K562 (cell line): ENCODE results near the gene ALDH5A1. TPM values are rescaled to one million over a fixed set of nuclear protein-coding genes. Genes with fewer than 3 reads are reported as not detected.
A peak's percentile ranks its signal among the peaks of the same experiment; 100 is the strongest.

Experiments used
- ATAC-seq: fragments of 200-7000 bp; cut with Tn5 transposase; 3 replicates; pipeline ENCODE4 v1.9.1; 2020; ENCODE audit warnings: moderate library complexity
- BruUV-seq: library from RNA; stranded (reverse); fragments of 400-500 nt; replicated peaks from 2 replicates; lab custom pipeline; 2021; lab: Mats Ljungman, UMichigan
- CTCF ChIA-PET: fragments of 300-600 bp; formaldehyde crosslinking; extraction: SDS; loops from one replicate; lab custom pipeline; 2021; ENCODE audit warnings: low intra/inter-chr PET ratio; lab: Yijun Ruan, JAX
- POLR2A ChIA-PET: fragments of 300-600, 350-650 bp; sonication (Branson Sonifier 250); formaldehyde crosslinking; extraction: SDS; loops from one replicate; lab custom pipeline; 2021; ENCODE audit warnings: antibody characterized with exemption, inconsistent platforms; lab: Yijun Ruan, JAX
- DNase-seq, 4 experiments: peaks; one replicate each; pipeline versions ENCODE4 v3.0.0 to v3.0.0-alpha.2; 2011 to 2018; ENCODE audit warnings: low spot score in 3 of 4, mixed read lengths in 3 of 4; ENCODE audit errors: extremely low read depth in 1 of 4
- FAIRE-seq: peaks from 2 replicates; lab custom pipeline; 2011; peaks lifted over from hg19 to GRCh38; lab: Jason Lieb, UNC
- H2AFZ ChIP-seq: 2 replicates; pipeline ENCODE4 v1.6.0; 2011; ENCODE audit warnings: low read depth, low read length, control low read depth, inconsistent platforms
- H3K27ac ChIP-seq: fragments of 200-600 bp; 3 replicates; pipeline ENCODE4 v1.8.0; 2011; ENCODE audit warnings: low read depth, mild to moderate bottlenecking, control low read depth, inconsistent platforms, low read length, moderate library complexity, mixed read lengths; ENCODE audit errors: extremely low read depth
- H3K27me3 ChIP-seq, 2 experiments: fragments of 300-600 bp in 1 of 2; 2 replicates in 1 of 2; 3 replicates in 1 of 2; pipeline versions ENCODE4 v1.6.0 to v1.8.0; 2011; ENCODE audit warnings: inconsistent platforms in 2 of 2, low read length in 2 of 2, mild to moderate bottlenecking in 1 of 2, mixed read lengths in 1 of 2, moderate library complexity in 1 of 2; ENCODE audit not compliant: control insufficient read depth in 2 of 2, insufficient read depth in 2 of 2
- H3K36me3 ChIP-seq: fragments of 300-600 bp; 3 replicates; pipeline ENCODE4 v1.8.0; 2011; ENCODE audit warnings: mild to moderate bottlenecking, low read length, inconsistent platforms; ENCODE audit not compliant: control insufficient read depth, insufficient read depth
- H3K4me1 ChIP-seq, 2 experiments: fragments of 200-600 bp in 1 of 2; replicated peaks in 1 of 2; 2 replicates in 1 of 2; 3 replicates in 1 of 2; pipeline versions ENCODE4 v1.5.1 to v1.8.0; 2011; ENCODE audit warnings: inconsistent platforms in 2 of 2, low read length in 2 of 2, mild to moderate bottlenecking in 1 of 2, mixed read lengths in 1 of 2, moderate library complexity in 1 of 2; ENCODE audit not compliant: control insufficient read depth in 2 of 2, insufficient read depth in 2 of 2
- H3K4me2 ChIP-seq: 2 replicates; pipeline ENCODE4 v1.6.1; 2011; ENCODE audit warnings: low read length, control low read depth, inconsistent platforms, mixed read lengths; ENCODE audit not compliant: insufficient read depth
- H3K4me3 ChIP-seq: fragments of 200-600 bp; sonication (generic), shearing (Covaris generic); 2 replicates; pipeline ENCODE4 v1.5.1; 2016; ENCODE audit warnings: control low read depth, inconsistent platforms
- H3K79me2 ChIP-seq: fragments of 200-600 bp; 3 replicates; pipeline ENCODE4 v1.8.0; 2011; ENCODE audit warnings: low read length, inconsistent platforms; ENCODE audit not compliant: control insufficient read depth, insufficient read depth
- H3K9ac ChIP-seq, 2 experiments: 2 replicates each; pipeline versions ENCODE4 v1.6.0 to v1.6.1; 2011; ENCODE audit warnings: low read depth in 2 of 2, low read length in 2 of 2, control low read depth in 1 of 2, inconsistent platforms in 1 of 2, mild to moderate bottlenecking in 1 of 2, mixed read lengths in 1 of 2; ENCODE audit not compliant: insufficient read depth in 1 of 2
- H3K9me1 ChIP-seq: one replicate; pipeline ENCODE4 v1.6.0; 2011; ENCODE audit warnings: inconsistent platforms, mild to moderate bottlenecking, low read length, moderate library complexity; ENCODE audit not compliant: control insufficient read depth, insufficient read depth
- H3K9me3 ChIP-seq: replicated peaks from 2 replicates; pipeline ENCODE4 v1.5.1; 2011; ENCODE audit warnings: low read depth, low read length, inconsistent platforms; ENCODE audit not compliant: control insufficient read depth, insufficient read depth
- H4K20me1 ChIP-seq: replicated peaks from 2 replicates; pipeline ENCODE4 v1.6.1; 2011; ENCODE audit warnings: low read length, inconsistent platforms, mixed read lengths; ENCODE audit not compliant: control insufficient read depth, insufficient read depth
- ATF3 ChIP-seq, 2 experiments: fragments of 450-650 bp in 1 of 2; sonication (generic) in 1 of 2; formaldehyde crosslinking in 1 of 2; IDR thresholded peaks in 1 of 2; conservative IDR thresholded peaks in 1 of 2; 2 replicates each; pipeline versions ENCODE4 v1.6.1 to v1.8.1; 2016 to 2023; ENCODE audit warnings: mild to moderate bottlenecking in 2 of 2, moderate library complexity in 2 of 2, inconsistent platforms in 1 of 2, missing genetic modification reagents in 1 of 2
- IRF2 ChIP-seq: sonication (generic); formaldehyde crosslinking; IDR thresholded peaks from 2 replicates; pipeline ENCODE4 v1.8.1; 2022; ENCODE audit warnings: mild to moderate bottlenecking, missing genetic modification reagents
- USF1 ChIP-seq: sonication (generic); formaldehyde crosslinking; IDR thresholded peaks from 2 replicates; pipeline ENCODE4 v1.9.0; 2022; ENCODE audit warnings: mild to moderate bottlenecking, missing genetic modification reagents
- ZBTB49 ChIP-seq: sonication (generic); formaldehyde crosslinking; IDR thresholded peaks from 2 replicates; pipeline ENCODE4 v1.8.0; 2022; ENCODE audit warnings: missing genetic modification reagents, mild to moderate bottlenecking, borderline replicate concordance
- ZBTB7A ChIP-seq: IDR thresholded peaks from 2 replicates; pipeline ENCODE4 v1.6.1; 2011; ENCODE audit warnings: low read depth, mild to moderate bottlenecking, low read length, moderate library complexity, borderline replicate concordance; ENCODE audit not compliant: control insufficient read depth
- WGBS: fragments of 100-300 bp; shearing (Covaris generic); methylation state at CpG from one replicate; pipeline ENCODE4 v1.1.6; 2016; ENCODE audit warnings: low coverage, mixed read lengths; ENCODE audit not compliant: insufficient coverage; ENCODE audit errors: missing lambda C conversion rate; 5-methylcytosine and 5-hydroxymethylcytosine counted together
- in situ Hi-C: fragments of 300-500 bp; cut with MboI; formaldehyde crosslinking; loops from 4 replicates; pipeline ENCODE4 v1.15.0; 2018; ENCODE audit warnings: inconsistent platforms, mixed read lengths
- intact Hi-C: fragments of 100-400 bp; cut with micrococcal nuclease; formaldehyde crosslinking; loops from 2 replicates; pipeline ENCODE4 v1.14.2; 2022
- polyA plus RNA-seq, 8 experiments: library from polyadenylated mRNA; depleted of rRNA in 4 of 8; stranded (reverse) in 5 of 8; unstranded in 3 of 8; fragments of >200 nt; fragmentation: Nextera tagmentation in 2 of 8; fragmentation: Illumina TruSeq in 1 of 8; extraction: Ambion mirVana in 2 of 8; extraction: Trizol in 1 of 8; gene quantifications; 2 replicates each; pipeline versions ENCODE4 v1.2.1 to v1.2.3, GENCODE V29; 2011 to 2014; ENCODE audit warnings: inconsistent platforms in 1 of 8, missing spikeins in 1 of 8
- total RNA-seq, 7 experiments: library from RNA; depleted of rRNA in 6 of 7; stranded (reverse); fragments of >200 nt in 6 of 7; fragmentation: Illumina TruSeq in 2 of 7; extraction: Trizol in 2 of 7; gene quantifications; 2 replicates each; pipeline versions ENCODE4 v1.2.1 to v1.2.3, GENCODE V29; 2011 to 2021; ENCODE audit warnings: low replicate concordance in 1 of 7
- TF ChIP-seq, protein P1 (sequence below): fragments of 150-350 bp; IDR thresholded peaks from 2 replicates; pipeline ENCODE4 v1.6.1; 2014; ENCODE audit warnings: low read depth, mild to moderate bottlenecking, low read length, borderline replicate concordance
- TF ChIP-seq, protein P2 (sequence below): fragments of 450-650 bp; IDR thresholded peaks from 2 replicates; pipeline ENCODE4 v1.6.1; 2018; ENCODE audit not compliant: partially characterized antibody

ALDH5A1 gene
- total and polyA plus RNA-seq, 9 of the 15 experiments (the other 6 are each of a cell fraction or from before 2014, with no cell fraction given), result 2.2 to 19.7 (median 9.5) TPM

- Histone ChIP-seq H3K27me3 (peaks cover 10 to 11% of the 10 kb centered on the region in 2 experiments), H2AFZ (no peak overlapping the region), H3K9me1 (no peaks in the 10 kb centered on the region), H3K9me3 (no peaks in the 10 kb centered on the region), H4K20me1 (no peaks in the 10 kb centered on the region), H3K4me3 (no peak overlapping the region), H3K4me1 (no peaks in the 10 kb centered on the region), H3K4me2 (no peak overlapping the region), H3K27ac (no peak overlapping the region), H3K9ac (no peak overlapping the region), H3K36me3 (no peaks in the 10 kb centered on the region), H3K79me2 (no peaks in the 10 kb centered on the region)
- ChIA-PET POLR2A (interaction anchor here (0.6 to 0.7 kb wide), 2 partner anchors 9 to 10 kb away, joined by 3 read pairs; no protein-coding TSS in a partner anchor), CTCF (no interaction called here)
- BruUV-seq, result no TSS peak
- 13% methylated on average over 11 of the region's 11 CpGs for WGBS
- FAIRE-seq (no peak), ATAC-seq (no peak; the same call in 2 of the 3 replicates), DNase-seq (no peak)
- in situ Hi-C loops (no loop called here), intact Hi-C loops (no loop called here)
- TF ChIP-seq ZBTB7A (no peak), USF1 (CRISPR knock-in tag) (no peak), ZBTB49 (CRISPR knock-in tag) (no peak), ATF3 (IDR thresholded peaks at IDR 0.05) (no peak), ATF3 (CRISPR knock-in tag; conservative IDR thresholded peaks at IDR 0.05) (no peak), IRF2 (CRISPR knock-in tag) (no peak)
- TF ChIP-seq, protein P1, sequence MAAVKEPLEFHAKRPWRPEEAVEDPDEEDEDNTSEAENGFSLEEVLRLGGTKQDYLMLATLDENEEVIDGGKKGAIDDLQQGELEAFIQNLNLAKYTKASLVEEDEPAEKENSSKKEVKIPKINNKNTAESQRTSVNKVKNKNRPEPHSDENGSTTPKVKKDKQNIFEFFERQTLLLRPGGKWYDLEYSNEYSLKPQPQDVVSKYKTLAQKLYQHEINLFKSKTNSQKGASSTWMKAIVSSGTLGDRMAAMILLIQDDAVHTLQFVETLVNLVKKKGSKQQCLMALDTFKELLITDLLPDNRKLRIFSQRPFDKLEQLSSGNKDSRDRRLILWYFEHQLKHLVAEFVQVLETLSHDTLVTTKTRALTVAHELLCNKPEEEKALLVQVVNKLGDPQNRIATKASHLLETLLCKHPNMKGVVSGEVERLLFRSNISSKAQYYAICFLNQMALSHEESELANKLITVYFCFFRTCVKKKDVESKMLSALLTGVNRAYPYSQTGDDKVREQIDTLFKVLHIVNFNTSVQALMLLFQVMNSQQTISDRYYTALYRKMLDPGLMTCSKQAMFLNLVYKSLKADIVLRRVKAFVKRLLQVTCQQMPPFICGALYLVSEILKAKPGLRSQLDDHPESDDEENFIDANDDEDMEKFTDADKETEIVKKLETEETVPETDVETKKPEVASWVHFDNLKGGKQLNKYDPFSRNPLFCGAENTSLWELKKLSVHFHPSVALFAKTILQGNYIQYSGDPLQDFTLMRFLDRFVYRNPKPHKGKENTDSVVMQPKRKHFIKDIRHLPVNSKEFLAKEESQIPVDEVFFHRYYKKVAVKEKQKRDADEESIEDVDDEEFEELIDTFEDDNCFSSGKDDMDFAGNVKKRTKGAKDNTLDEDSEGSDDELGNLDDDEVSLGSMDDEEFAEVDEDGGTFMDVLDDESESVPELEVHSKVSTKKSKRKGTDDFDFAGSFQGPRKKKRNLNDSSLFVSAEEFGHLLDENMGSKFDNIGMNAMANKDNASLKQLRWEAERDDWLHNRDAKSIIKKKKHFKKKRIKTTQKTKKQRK, result no peak
- TF ChIP-seq, protein P2, sequence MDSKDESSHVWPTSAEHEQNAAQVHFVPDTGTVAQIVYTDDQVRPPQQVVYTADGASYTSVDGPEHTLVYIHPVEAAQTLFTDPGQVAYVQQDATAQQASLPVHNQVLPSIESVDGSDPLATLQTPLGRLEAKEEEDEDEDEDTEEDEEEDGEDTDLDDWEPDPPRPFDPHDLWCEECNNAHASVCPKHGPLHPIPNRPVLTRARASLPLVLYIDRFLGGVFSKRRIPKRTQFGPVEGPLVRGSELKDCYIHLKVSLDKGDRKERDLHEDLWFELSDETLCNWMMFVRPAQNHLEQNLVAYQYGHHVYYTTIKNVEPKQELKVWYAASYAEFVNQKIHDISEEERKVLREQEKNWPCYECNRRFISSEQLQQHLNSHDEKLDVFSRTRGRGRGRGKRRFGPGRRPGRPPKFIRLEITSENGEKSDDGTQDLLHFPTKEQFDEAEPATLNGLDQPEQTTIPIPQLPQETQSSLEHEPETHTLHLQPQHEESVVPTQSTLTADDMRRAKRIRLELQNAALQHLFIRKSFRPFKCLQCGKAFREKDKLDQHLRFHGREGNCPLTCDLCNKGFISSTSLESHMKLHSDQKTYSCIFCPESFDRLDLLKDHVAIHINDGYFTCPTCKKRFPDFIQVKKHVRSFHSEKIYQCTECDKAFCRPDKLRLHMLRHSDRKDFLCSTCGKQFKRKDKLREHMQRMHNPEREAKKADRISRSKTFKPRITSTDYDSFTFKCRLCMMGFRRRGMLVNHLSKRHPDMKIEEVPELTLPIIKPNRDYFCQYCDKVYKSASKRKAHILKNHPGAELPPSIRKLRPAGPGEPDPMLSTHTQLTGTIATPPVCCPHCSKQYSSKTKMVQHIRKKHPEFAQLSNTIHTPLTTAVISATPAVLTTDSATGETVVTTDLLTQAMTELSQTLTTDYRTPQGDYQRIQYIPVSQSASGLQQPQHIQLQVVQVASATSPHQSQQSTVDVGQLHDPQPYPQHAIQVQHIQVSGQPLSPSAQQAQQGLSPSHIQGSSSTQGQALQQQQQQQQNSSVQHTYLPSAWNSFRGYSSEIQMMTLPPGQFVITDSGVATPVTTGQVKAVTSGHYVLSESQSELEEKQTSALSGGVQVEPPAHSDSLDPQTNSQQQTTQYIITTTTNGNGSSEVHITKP, result peak; percentile 9
Observed at GRCh38 chr6:24464253-24465038, 30.3 kb upstream of the ALDH5A1 start.
